ENCODE data around the gene CFAP20DC. TPM values are rescaled to one million over a fixed set of nuclear protein-coding genes. Genes with fewer than 3 reads are reported as not detected.

The CFAP20DC gene
- total and polyA plus RNA-seq, 11 donors: 0.07 to 0.27 (median 0.11) TPM; not detected in 5

DNA sequence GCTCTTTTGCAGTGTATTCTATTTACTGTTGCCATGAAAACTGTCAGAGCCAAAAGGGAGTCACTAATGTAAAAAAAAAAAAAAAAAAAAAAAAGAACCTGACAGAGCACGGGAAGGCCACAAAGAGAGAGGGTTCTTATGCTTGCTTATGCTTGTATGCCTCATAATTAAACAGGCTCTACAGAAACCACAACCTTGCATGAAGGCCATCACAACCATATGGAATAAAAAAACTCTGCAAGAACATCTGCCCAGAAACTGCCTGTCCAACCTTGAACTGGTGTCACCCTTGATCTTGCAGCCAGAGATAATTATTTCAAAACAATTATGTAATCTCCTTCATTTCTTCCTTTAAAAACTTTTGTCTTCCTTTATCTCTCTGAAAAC is 50.1 kb downstream of the CFAP20DC start:
- H3K36me3 ChIP-seq: no peaks in the 10 kb centered on the region
- no peaks in the 10 kb centered on the region for H3K9me3 ChIP-seq
- intact Hi-C loops (cut with DNase I): no loop called here
- no peak for DNase-seq
- H3K4me3 ChIP-seq: no peak overlapping the region
- H3K27ac ChIP-seq: no peak overlapping the region
- no peak for TF ChIP-seq POLR2A (IDR thresholded peaks at IDR 0.05)
- no peak for TF ChIP-seq CTCF (IDR thresholded peaks at IDR 0.05)
- whole genome bisulfite sequencing, 4 donors: 79 to 92% (median 85%) methylated on average over 1 of the region's 1 CpG
- H3K4me1 ChIP-seq: no peaks in the 10 kb centered on the region
- no peak for ATAC-seq
- no peaks in the 10 kb centered on the region for H3K27me3 ChIP-seq

DNA sequence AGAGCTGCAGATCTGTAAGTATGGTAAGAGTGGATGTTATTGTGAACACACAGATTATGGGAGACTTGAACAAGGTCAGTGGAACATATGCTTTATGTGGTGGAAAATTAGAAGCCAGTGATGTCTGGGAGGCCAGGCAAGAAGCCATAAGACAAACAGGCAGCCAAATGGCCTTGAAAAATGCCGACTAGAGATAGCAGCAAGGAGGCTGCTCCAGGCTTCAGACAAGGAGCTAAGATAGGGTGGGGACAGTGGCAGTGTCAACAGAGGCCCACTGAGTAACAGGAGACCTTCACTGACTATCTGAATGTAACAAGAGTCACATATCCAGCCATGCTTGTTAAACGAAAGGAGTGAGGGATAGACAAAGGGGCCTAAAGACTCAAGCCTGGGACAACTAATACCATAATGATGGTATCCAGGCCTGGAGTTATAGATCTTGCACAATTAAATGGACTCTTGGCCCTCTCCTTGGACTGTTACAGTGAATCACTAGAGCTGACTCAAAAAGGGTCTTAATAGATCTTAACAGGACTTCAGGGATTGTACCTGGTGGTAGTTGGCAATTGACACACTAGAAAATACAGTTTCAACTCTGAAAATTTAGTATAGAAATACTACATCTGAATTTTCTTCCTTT is 50.6 kb downstream of the CFAP20DC start:
- DNase-seq (no peak), ATAC-seq (no peak)
- Histone ChIP-seq H3K36me3 (no peaks in the 10 kb centered on the region), H3K27me3 (no peaks in the 10 kb centered on the region), H3K27ac (no peak overlapping the region), H3K9me3 (no peaks in the 10 kb centered on the region), H3K4me3 (no peak overlapping the region), H3K4me1 (no peaks in the 10 kb centered on the region)
- TF ChIP-seq POLR2A (IDR thresholded peaks at IDR 0.05) (no peak), CTCF (IDR thresholded peaks at IDR 0.05) (no peak)
- intact Hi-C loops (cut with DNase I): no loop called here
- WGBS, 4 donors: 55 to 73% (median 66%) methylated on average over 2 of the region's 2 CpGs

GRCh38 chr3:58998476-58999117 is 51.2 kb downstream of the CFAP20DC start:
- no peak for DNase-seq
- H3K4me3 ChIP-seq: no peak overlapping the region
- no peak overlapping the region for H3K27ac ChIP-seq
- no peaks in the 10 kb centered on the region for H3K27me3 ChIP-seq
- TF ChIP-seq CTCF (IDR thresholded peaks at IDR 0.05) (no peak), POLR2A (IDR thresholded peaks at IDR 0.05) (no peak)
- intact Hi-C loops (cut with DNase I): no loop called here
- peak in 2 of 4 donors; percentile 45 to 95 for ATAC-seq
- H3K36me3 ChIP-seq: no peaks in the 10 kb centered on the region
- H3K9me3 ChIP-seq: no peaks in the 10 kb centered on the region
- WGBS, 4 donors: 65 to 78% (median 67%) methylated on average over 4 of the region's 4 CpGs
- no peaks in the 10 kb centered on the region for H3K4me1 ChIP-seq

GRCh38 chr3:58996730-58997129 is 53.1 kb downstream of the CFAP20DC start:
- Histone ChIP-seq H3K4me3 (no peak overlapping the region), H3K4me1 (no peaks in the 10 kb centered on the region), H3K9me3 (no peaks in the 10 kb centered on the region), H3K36me3 (no peaks in the 10 kb centered on the region), H3K27ac (no peak overlapping the region), H3K27me3 (no peaks in the 10 kb centered on the region)
- no peak for DNase-seq
- intact Hi-C loops (cut with DNase I): no loop called here
- no peak for TF ChIP-seq POLR2A (IDR thresholded peaks at IDR 0.05)
- TF ChIP-seq CTCF (IDR thresholded peaks at IDR 0.05): no peak
- ATAC-seq: no peak
- 75 to 92% (median 83%) methylated on average over 5 of the region's 5 CpGs for WGBS, 4 donors
